GM21825 (cell line): ENCODE measurements around the gene UBL4B.
"Not testable (repeated sequence)": the region's sequence is repeated elsewhere in the genome, so short reads cannot be mapped to it uniquely, and the experiment has no call there.

Experiments used
- ATAC-seq: cut with Tn5 transposase; IDR thresholded peaks from one replicate; pipeline ENCODE4 v1.9.1; 2021; ENCODE audit warnings: mild to moderate bottlenecking, moderate library complexity; ENCODE audit not compliant: unreplicated experiment

The UBL4B gene, protein sequence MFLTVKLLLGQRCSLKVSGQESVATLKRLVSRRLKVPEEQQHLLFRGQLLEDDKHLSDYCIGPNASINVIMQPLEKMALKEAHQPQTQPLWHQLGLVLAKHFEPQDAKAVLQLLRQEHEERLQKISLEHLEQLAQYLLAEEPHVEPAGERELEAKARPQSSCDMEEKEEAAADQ

DNA sequence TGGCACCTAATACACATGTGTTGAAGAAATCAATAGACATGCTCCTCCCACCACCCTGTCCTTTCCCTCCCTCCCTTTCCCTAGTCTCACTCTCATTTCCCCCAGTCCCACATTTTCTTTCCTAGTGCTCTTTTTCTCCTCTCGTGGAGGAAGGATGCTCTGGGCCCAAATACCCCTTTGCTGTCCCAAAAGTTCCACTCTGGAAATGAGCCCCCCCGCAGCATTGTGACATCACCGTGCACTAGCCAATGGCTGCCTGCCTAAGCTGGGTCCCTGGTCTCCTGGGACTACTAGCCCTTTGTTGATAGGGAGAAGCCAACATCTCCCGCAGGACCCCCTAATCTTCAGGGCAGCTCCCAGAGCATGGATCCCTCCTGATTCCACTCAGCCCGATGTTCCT is at the start of gene UBL4B:
Gene UBL4B (plus strand): TSS at position 301 of the 400 bp plus-strand sequence. CDS start 92 bp downstream, at position 393.
- ATAC-seq = no peak

DNA sequence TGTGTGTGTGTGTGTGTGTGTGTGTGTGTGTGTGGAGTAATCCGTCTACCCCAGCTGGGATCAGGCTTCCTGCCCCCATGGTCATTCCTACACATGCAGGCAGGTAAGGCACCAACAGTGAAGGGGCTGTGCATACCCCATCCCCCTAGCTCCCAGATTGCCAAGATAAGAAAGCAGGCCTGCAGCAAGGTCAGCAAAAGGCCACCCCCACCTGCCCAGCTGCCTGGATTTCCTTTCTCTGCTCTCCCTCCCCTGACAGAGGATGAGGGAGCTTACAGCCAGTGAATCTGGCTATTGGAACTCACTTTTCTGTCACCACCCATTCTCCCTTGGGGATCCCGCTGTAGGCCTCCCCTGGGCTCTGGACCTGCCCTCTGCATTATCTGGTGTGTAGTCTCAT is 49.6 kb upstream of the UBL4B start:
- no peak for ATAC-seq

DNA sequence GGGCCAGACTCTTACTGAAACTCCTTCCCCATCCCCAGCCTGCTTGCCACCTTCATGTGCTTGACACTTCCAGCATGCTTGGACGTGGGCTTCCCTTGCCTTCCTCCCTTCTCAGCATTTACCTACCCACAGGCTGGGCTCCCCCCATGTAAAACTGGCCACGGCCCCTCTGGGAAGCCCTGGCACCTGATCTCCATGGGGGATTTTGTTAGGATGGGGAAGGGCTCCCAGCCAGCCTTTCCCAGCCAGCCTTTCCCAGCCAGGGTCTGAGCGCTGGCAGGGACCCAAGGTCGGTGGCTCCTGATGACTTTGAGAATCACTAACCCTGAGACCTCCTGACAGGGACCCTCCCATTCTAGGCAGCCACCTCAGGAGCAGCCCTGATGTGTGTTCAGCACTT is 48.5 kb upstream of the UBL4B start:
- no peak for ATAC-seq

DNA sequence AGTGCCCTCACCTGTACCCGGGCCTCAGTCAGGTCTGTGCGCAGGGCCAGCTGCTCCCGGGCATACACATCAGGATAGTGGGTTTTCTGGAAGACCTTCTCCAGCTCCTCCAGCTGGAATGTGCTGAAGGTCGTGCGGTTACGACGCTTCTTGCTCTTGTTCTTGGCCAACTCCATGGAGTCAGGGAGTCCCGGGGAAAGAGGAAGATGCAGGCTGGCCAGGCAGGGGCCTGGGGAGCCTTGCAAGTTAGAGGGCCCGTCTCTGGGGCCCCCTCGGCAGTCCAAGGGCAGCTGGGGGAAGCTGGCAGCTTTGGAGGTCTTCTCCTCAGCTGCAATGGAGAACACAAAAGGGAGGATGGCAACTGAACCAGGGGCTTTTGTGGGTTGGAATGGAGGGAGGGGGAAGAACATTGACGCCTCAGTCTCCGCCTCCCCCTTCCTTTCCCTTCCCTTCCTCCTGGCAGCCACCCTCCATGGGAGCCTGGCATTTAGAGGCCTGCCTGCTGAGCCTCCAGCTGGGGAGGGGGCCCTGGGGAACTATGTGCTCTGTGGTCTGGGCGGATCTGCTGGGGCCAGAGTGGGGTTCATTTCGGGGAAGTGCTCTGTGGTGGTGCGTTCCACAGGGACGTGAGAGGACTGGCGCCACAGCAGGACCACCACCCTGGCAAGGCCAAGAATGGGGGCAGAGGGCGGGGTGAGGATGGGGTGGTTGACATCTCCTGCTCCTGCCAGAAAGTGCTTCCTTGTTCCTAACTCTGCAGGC is 47.5 kb upstream of the UBL4B start:
- no peak for ATAC-seq

- ATAC-seq = no peak
Observed at GRCh38 chr1:110065841-110066240, 46.4 kb upstream of the UBL4B start.

DNA sequence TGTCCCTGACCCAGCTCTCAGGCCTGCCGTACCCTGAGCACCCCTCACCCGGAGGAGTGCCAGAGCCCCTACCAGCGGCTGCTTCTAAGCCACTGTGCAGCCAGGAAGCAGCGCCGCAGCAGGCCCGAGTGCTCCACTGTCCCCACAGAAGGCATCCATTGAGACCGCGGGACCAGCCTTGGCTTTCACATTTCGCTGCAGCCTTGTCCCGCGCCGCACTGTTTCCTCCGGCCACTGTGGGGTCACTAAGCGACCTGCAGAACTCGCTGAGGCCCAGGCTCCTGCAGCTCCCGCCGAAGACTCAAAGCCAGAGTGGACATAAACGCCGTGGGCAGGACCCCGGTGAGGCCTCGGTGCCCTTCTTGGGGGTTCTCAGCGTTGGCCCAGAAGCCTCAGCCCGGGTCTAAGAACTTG is 44.8 kb upstream of the UBL4B start:
- no peak for ATAC-seq

- no peak for ATAC-seq
Observed at GRCh38 chr1:110067893-110068645, 44.2 kb upstream of the UBL4B start.

DNA sequence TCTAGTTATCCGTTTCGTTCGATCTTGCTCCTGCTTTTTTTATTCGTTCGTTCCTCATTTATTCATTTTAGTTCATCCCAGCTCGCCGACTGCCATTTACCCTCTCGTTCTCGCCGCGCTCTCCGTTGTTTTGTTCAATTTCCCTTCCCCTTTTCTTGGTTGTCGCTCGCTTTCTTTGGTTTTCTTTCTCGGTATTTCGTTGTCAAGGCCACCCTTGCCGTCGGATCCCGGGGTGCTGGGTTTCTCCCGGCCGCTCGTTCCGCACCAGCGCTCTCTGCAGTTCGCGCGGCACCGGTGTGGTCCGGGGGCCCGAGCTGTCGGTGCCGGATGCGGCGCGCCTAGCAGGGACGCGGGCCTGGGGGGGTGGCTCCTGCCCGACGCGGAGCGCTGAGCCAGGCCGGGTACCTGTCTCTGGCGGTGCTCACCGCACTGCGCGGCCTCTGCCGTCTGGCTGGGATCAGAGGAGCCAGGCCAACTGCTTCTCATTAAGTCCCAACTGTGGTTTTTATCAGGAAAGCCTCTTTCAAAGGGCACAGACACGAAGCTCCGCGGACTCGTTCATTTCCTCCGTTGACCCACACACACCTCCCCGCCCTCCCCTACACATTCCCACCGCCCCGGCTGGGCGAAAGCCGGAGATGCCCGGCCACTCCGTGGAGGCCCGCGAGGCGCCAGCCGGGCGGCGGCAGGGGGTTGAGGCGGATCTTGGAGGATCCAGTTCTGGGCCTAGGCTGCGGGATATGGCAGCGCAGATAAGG is 43.4 kb upstream of the UBL4B start:
- no peak for ATAC-seq

GRCh38 chr1:110069404-110070281 is 42.6 kb upstream of the UBL4B start:
- no peak for ATAC-seq

GRCh38 chr1:110070282-110070669 is 42.0 kb upstream of the UBL4B start:
- ATAC-seq = no peak

GRCh38 chr1:110070671-110071242 is 41.5 kb upstream of the UBL4B start, which contains the start of gene ALX3:
ALX3 (minus strand) TSS chr1:110070672; CDS start chr1:110070612, 60 bp downstream.
- ATAC-seq = no peak

DNA sequence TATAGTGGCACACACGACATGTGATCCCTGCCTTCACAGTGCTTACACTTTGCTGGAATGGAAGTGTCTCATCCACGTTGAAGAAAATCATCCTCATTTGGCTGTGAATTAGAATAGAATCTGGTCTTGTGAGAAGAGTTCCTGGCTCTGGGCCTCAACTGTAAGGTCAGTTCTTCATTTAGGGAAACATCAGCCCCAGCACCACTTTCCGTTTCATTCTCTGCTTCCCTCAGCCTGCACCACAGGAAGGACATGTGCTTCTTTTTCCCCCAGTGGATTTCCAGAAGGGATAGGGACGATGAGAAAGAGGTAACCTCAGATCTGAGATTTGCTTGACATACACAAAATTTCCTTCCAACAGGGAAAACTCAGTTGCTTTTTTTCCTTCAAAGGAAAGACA is 38.1 kb upstream of the UBL4B start:
- ATAC-seq = no peak

GRCh38 chr1:110076789-110077500 is 35.3 kb upstream of the UBL4B start:
- ATAC-seq = no peak

DNA sequence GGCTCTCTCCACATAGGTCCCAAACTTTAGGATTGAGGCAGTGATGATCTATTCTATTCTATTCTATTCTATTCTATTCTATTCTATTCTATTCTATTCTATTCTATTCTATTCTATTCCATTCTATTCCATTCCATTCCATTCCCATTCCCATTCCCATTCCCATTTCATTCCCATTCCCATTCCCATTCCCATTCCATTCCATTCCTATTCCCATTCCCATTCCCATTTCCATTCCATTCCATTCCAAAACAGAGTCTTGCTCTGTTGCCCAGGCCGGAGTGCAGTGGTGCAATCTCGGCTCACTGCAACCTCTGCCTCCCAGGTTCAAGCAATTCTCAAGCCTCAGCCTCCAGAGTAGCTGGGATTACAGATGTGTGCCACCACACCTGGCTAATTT is 32.2 kb upstream of the UBL4B start:
- not testable (repeated sequence) for ATAC-seq

GRCh38 chr1:110081061-110081460 is 31.2 kb upstream of the UBL4B start:
- ATAC-seq = no peak

DNA sequence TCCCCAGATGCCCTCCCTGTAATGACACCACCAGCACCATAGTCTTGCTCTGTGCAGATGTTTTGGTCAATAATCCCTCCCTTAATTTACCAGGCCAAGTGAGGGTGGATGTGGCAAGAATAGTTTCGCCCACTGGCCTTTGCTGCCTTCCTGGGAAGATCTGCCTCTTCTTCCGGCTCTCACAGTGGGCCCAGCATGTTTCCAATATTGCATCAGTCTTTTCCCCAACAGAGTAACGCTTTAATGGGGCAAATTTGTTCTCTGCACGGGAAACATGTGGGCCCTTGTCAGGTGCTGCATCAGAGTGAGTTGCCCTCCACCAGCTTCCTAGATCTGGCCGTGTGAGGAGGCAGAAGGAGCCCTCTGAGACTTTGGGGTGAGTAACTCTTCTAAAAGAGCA is 29.8 kb upstream of the UBL4B start:
- no peak for ATAC-seq

- no peak for ATAC-seq
Observed at GRCh38 chr1:110083061-110083865, 29.0 kb upstream of the UBL4B start.

GRCh38 chr1:110083866-110084226 is 28.4 kb upstream of the UBL4B start:
- ATAC-seq = no peak
